ENCODE measurements around the gene IL1B.

DNA sequence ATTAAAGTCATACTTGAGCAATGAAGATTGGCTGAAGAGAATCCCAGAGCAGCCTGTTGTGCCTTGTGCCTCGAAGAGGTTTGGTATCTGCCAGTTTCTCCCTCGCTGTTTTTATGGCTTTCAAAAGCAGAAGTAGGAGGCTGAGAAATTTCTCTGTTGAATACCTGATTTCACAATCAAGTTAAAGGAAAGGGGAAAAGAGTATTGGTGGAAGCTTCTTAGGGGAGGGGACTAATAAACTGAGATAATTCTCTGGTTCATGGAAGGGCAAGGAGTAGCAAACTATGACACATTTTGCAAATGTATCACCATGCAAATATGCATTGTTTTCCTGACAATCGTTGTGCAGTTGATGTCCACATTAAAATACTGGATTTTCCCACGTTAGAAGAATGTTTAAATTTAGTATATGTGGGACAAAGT is at the start of gene IL1B:
- TF ChIP-seq, protein P1, sequence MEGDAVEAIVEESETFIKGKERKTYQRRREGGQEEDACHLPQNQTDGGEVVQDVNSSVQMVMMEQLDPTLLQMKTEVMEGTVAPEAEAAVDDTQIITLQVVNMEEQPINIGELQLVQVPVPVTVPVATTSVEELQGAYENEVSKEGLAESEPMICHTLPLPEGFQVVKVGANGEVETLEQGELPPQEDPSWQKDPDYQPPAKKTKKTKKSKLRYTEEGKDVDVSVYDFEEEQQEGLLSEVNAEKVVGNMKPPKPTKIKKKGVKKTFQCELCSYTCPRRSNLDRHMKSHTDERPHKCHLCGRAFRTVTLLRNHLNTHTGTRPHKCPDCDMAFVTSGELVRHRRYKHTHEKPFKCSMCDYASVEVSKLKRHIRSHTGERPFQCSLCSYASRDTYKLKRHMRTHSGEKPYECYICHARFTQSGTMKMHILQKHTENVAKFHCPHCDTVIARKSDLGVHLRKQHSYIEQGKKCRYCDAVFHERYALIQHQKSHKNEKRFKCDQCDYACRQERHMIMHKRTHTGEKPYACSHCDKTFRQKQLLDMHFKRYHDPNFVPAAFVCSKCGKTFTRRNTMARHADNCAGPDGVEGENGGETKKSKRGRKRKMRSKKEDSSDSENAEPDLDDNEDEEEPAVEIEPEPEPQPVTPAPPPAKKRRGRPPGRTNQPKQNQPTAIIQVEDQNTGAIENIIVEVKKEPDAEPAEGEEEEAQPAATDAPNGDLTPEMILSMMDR (IDR thresholded peaks at IDR 0.05; ENCODE audit: poor library complexity) = no peak
- TF ChIP-seq EZH2 (IDR thresholded peaks at IDR 0.05; ENCODE audit: borderline replicate concordance) (no peak), EZH2phosphoT487 (IDR thresholded peaks at IDR 0.05; ENCODE audit: low read depth, severe bottlenecking, unreplicated experiment) (no peak)
